Endodermal cell (in vitro differentiated cells): ENCODE measurements around the gene THSD4. TPM values are rescaled to one million over a fixed set of nuclear protein-coding genes. Genes with fewer than 3 reads are reported as not detected.

Source experiments
- DNase-seq: peaks from one replicate; pipeline ENCODE4 v3.0.0-alpha.2; 2017
- H3K27ac ChIP-seq: 2 replicates; pipeline ENCODE4 v1.5.1; 2013; ENCODE audit warnings: mild to moderate bottlenecking, low read depth, low read length, moderate library complexity
- H3K27me3 ChIP-seq: 2 replicates; pipeline ENCODE4 v1.6.1; 2013; ENCODE audit warnings: mild to moderate bottlenecking, low read length, moderate library complexity; ENCODE audit not compliant: insufficient read depth, control insufficient read depth, poor library complexity, severe bottlenecking
- H3K36me3 ChIP-seq: 2 replicates; pipeline ENCODE4 v1.7.0; 2013; ENCODE audit warnings: mild to moderate bottlenecking, low read length, moderate library complexity; ENCODE audit not compliant: control insufficient read depth, insufficient read depth
- H3K4me1 ChIP-seq: one replicate; pipeline ENCODE4 v1.7.0; 2013; ENCODE audit warnings: low read length; ENCODE audit not compliant: control insufficient read depth, insufficient read depth
- H3K4me3 ChIP-seq: 2 replicates; pipeline ENCODE4 v1.5.1; 2013; ENCODE audit warnings: mild to moderate bottlenecking, low read length, moderate library complexity
- H3K9ac ChIP-seq: 2 replicates; pipeline ENCODE4 v1.6.1; 2013; ENCODE audit warnings: mild to moderate bottlenecking, low read length, moderate library complexity; ENCODE audit not compliant: poor library complexity, severe bottlenecking; ENCODE audit errors: extremely low read depth
- H3K9me3 ChIP-seq: 2 replicates; pipeline ENCODE4 v1.6.1; 2013; ENCODE audit warnings: mild to moderate bottlenecking, low read length, moderate library complexity; ENCODE audit not compliant: control insufficient read depth
- H3K27ac Mint-ChIP-seq: 2 replicates; pipeline ENCODE4 v1.8.0; 2020; ENCODE audit warnings: mixed read lengths
- H3K27me3 Mint-ChIP-seq: 2 replicates; pipeline ENCODE4 v1.8.0; 2021; ENCODE audit warnings: mild to moderate bottlenecking, mixed read lengths; ENCODE audit not compliant: insufficient read depth
- H3K36me3 Mint-ChIP-seq: 2 replicates; pipeline ENCODE4 v1.8.0; 2020; ENCODE audit warnings: low read depth, mixed read lengths
- H3K4me1 Mint-ChIP-seq: 2 replicates; pipeline ENCODE4 v1.8.0; 2020; ENCODE audit warnings: mixed read lengths
- H3K4me3 Mint-ChIP-seq: 2 replicates; pipeline ENCODE4 v1.8.0; 2020; ENCODE audit warnings: mild to moderate bottlenecking, moderate library complexity, mixed read lengths
- H3K9me3 Mint-ChIP-seq: 2 replicates; pipeline ENCODE4 v1.8.0; 2020; ENCODE audit warnings: mild to moderate bottlenecking, mixed read lengths
- CTCF ChIP-seq: fragments of 200-600 bp; sonication (generic); conservative IDR thresholded peaks from 2 replicates; pipeline ENCODE4 v1.5.0; 2021; ENCODE audit warnings: antibody characterized with exemption, mild to moderate bottlenecking
- WGBS, 2 experiments: methylation state at CpG; one replicate each; pipeline versions ENCODE4 v1.1.5 to v1.1.7; 2013; ENCODE audit warnings: missing lambda C conversion rate in 2 of 2, mixed read lengths in 1 of 2; ENCODE audit not compliant: insufficient coverage in 1 of 2, insufficient read length in 1 of 2; 5-methylcytosine and 5-hydroxymethylcytosine counted together
- total RNA-seq, 2 donors: library from RNA; stranded (reverse); fragmentation: NEBNext Ultra II Directional in 1 of 2; extraction: Animal tissue kit (Norgen Biotek cat#: 25700) in 1 of 2; gene quantifications; 2 replicates in 1 of 2; 3 replicates in 1 of 2; pipeline ENCODE4 v1.2.1, GENCODE V29; 2021

Gene THSD4
- total RNA-seq, 2 donors from 2014 or later: 4.6 to 5.4 TPM

DNA sequence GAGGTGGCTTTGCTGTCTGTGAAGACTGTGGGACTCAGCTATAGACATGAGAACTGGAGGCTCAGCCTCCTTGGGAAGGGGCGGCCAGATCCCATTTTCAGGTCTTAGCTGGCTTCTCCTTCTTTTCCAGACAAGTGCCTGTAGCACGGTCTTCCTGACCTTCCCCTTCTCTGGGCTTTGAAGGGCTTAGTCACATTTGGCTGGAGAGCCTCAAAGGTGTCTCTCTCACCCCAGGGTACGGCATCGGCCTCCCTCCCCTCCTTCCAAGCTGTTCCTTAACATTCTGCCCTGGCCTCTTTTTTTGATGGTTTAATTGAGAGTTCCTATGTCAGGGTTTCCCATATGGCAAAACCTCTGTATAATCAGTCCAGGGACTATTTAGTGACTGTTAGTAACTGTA is 242.7 kb downstream of the THSD4 start:
- H3K27ac Mint-ChIP-seq: no peak overlapping the region
- no peaks in the 10 kb centered on the region for H3K27me3 ChIP-seq
- H3K36me3 ChIP-seq: no peaks in the 10 kb centered on the region
- WGBS, 2 experiments: 85 to 94% methylated on average over 2 to 3 of the region's 4 CpGs
- no peak overlapping the region for H3K9ac ChIP-seq
- H3K9me3 ChIP-seq: no peaks in the 10 kb centered on the region
- no peak overlapping the region for H3K27ac ChIP-seq
- TF ChIP-seq CTCF: no peak
- no peaks in the 10 kb centered on the region for H3K36me3 Mint-ChIP-seq
- H3K9me3 Mint-ChIP-seq: no peaks in the 10 kb centered on the region
- no peaks in the 10 kb centered on the region for H3K4me1 Mint-ChIP-seq
- H3K4me1 ChIP-seq: no peaks in the 10 kb centered on the region
- H3K4me3 Mint-ChIP-seq: no peak overlapping the region
- peak; percentile 28 for DNase-seq
- H3K4me3 ChIP-seq: no peak overlapping the region
- H3K27me3 Mint-ChIP-seq: no peaks in the 10 kb centered on the region

DNA sequence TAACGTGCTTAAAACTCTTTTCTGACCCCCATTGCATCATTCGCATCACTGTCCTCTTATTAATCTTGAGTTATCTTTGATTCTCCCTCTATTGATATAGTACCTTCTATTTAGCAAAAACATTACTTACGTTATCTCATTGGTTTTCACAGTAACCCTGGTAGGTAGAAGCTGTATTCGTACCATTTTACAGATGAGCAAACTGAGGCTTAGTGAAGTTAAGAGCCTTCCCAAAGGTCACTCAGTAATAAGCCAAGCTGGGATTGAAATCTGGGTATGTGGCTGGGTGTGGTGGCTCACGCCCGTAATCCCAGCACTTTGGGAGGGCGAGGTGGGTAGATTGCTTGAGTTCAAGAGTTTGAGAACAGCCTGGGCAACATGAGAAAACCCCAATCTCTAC is 244.0 kb downstream of the THSD4 start:
- peak; percentile 17 for DNase-seq
- Histone ChIP-seq H3K4me1 (no peaks in the 10 kb centered on the region), H3K9me3 (no peaks in the 10 kb centered on the region), H3K27me3 (no peaks in the 10 kb centered on the region), H3K36me3 (no peaks in the 10 kb centered on the region), H3K9ac (no peak overlapping the region), H3K4me3 (no peak overlapping the region), H3K27ac (no peak overlapping the region)
- Mint-ChIP-seq H3K4me3 (no peak overlapping the region), H3K27me3 (no peaks in the 10 kb centered on the region), H3K4me1 (peaks cover 10% of the 10 kb centered on the region), H3K36me3 (no peaks in the 10 kb centered on the region), H3K9me3 (no peaks in the 10 kb centered on the region), H3K27ac (no peak overlapping the region)
- 92 to 96% methylated on average over 4 to 7 of the region's 7 CpGs for WGBS, 2 experiments
- TF ChIP-seq CTCF: no peak

DNA sequence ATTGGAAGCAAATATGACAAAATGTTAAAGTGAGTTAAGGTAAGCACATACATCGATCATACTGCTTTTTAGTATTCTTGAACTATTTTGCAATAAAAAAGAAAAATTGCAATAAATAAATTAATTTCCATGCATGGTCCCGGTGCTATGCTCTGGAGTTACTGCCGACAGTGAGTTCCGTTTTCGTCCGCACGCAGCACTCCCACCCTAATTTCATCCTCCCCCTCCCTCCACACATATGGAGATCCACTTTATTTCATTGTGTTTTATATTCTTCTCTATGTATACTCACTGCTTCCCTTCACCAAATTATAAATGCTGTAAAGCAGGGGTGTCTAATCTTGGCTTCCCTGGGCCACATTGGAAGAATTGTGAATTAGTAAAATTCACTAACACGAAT is 247.3 kb downstream of the THSD4 start:
- H3K9me3 ChIP-seq: no peaks in the 10 kb centered on the region
- Mint-ChIP-seq H3K27ac (no peak overlapping the region), H3K27me3 (no peaks in the 10 kb centered on the region), H3K9me3 (no peaks in the 10 kb centered on the region), H3K4me1 (peaks cover 14% of the 10 kb centered on the region), H3K4me3 (no peak overlapping the region), H3K36me3 (no peaks in the 10 kb centered on the region)
- no peaks in the 10 kb centered on the region for H3K36me3 ChIP-seq
- DNase-seq: peak; percentile 18
- no peak overlapping the region for H3K9ac ChIP-seq
- WGBS, 2 experiments: 89 to 93% methylated on average over 3 to 7 of the region's 8 CpGs
- no peaks in the 10 kb centered on the region for H3K4me1 ChIP-seq
- TF ChIP-seq CTCF: no peak
- H3K27ac ChIP-seq: no peak overlapping the region
- H3K27me3 ChIP-seq: no peaks in the 10 kb centered on the region
- no peak overlapping the region for H3K4me3 ChIP-seq
